Dedifferentiated amniotic fluid mesenchymal stem cell (primary cell): Measurements from ENCODE around the gene MYOM1.

Experiments
- DNase-seq: peaks from one replicate; pipeline ENCODE4 v3.0.0-alpha.2; 2016; ENCODE audit errors: extremely low spot score

The MYOM1 gene

GRCh38 chr18:3219631-3220335 is at the start of gene MYOM1:
TSS of gene MYOM1 (minus strand) at chr18:3219968. CDS start at chr18:3215223, 4,745 bp downstream.
- no peak for DNase-seq

DNA sequence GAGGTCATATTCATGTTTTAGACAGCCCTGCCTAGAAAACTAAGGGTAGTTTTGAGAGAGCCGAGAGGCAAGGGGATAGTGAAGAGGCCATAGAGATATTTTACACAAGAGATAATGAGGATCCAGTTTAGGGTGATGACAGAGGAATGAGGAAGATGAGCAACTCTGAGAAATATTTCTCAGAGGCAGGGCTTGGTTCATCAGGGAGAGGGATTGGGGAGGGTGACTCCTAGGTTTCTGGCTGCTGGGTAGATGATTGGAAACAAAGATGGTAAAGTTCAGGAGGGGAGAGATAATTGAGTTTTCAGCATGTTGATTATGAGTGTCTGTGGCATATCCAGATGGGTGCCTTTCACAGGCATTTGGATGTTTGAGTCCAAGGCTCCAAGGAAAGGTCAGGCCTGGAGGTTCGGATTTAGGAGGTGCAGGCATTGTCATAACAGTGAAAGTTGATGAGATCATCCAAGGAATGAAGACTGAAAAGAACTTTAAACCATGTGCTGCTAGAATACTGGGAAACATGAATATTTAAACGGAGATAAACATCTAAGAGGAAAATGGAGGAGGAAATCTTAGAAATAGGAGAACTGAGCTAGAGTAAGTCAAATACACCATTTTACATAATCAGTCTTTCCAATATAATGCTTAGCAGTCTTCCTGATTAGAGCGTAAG is 49.6 kb upstream of the MYOM1 start:
- no peak for DNase-seq

- no peak for DNase-seq
These were observed 48.5 kb upstream of the MYOM1 start for GRCh38 chr18:3268306-3268705.

- DNase-seq: no peak
These were observed 46.4 kb upstream of the MYOM1 start for GRCh38 chr18:3266062-3266608.

- no peak for DNase-seq
These were observed 45.8 kb upstream of the MYOM1 start for GRCh38 chr18:3265564-3266033.

- no peak for DNase-seq
These were observed 44.6 kb upstream of the MYOM1 start for GRCh38 chr18:3264362-3264761.

DNA sequence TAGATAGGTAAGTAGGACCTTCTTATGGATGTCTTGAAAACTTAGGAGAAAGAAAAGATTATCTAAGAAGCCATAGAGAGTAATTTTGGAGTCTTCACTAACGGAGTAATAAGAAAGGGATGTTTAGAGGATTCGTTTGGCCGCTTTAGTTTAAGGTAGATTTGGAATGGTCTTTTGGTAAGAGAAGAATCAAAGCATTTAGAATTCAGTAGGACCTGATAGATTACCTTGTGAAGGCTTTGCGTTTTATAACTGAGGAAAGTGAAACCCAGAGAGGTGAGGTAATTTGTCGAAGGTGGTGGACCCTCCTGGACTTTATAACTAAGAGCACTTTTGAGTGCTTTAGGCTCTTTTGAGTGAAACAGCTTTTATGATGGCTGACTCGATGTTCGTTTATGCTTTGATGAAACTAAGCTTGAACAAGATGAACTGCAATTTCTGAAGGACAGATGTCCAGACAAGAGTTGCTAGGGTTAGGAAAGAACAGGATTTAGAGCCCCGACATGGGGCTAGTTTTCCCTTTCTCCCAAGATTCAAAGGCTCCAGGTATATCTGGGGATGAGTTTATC is 43.4 kb upstream of the MYOM1 start:
- no peak for DNase-seq

DNA sequence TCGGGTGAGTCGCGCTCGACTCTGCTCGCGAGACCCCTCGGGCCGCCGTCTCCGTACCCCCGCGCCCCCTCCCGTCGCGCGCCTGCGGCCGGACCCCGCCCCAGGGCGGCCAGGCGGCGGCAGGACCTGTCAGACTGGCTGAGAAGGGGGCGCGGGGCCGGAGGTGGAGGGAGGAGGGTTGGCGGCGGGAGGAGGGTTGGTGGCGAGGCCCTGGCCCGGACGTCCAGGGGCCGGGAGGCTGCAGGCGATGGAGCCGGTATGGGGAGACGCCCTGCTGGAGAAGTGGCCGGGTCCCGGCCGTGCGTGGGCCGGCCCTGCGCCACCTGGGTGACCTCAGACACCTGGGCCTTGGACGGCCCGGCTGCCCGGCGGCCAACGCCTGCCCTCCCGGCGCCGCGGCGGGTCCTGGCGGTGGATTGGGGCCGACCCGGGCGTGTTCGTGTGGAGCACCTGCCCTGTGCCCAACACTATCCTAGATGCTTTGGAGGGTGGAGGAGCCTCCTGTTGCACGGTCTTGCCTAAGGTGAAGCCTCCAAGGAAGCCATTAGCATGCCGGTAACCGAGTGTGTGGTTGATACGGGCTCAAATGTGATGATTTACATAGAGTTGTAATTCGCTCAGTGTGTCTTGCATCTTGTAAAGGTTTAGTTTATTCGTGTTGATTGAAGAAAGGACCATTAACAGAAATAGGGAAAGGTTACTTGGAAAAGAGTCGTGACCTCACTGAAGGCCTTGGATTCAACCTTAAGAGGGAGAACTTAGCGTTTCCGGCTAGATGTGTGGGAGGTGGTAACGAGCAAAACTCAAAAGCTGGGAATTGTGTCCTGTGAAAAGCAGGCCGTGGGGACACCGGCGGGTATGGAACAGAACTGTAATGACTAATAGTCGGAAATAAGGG is 42.7 kb upstream of the MYOM1 start:
- DNase-seq: no peak

DNA sequence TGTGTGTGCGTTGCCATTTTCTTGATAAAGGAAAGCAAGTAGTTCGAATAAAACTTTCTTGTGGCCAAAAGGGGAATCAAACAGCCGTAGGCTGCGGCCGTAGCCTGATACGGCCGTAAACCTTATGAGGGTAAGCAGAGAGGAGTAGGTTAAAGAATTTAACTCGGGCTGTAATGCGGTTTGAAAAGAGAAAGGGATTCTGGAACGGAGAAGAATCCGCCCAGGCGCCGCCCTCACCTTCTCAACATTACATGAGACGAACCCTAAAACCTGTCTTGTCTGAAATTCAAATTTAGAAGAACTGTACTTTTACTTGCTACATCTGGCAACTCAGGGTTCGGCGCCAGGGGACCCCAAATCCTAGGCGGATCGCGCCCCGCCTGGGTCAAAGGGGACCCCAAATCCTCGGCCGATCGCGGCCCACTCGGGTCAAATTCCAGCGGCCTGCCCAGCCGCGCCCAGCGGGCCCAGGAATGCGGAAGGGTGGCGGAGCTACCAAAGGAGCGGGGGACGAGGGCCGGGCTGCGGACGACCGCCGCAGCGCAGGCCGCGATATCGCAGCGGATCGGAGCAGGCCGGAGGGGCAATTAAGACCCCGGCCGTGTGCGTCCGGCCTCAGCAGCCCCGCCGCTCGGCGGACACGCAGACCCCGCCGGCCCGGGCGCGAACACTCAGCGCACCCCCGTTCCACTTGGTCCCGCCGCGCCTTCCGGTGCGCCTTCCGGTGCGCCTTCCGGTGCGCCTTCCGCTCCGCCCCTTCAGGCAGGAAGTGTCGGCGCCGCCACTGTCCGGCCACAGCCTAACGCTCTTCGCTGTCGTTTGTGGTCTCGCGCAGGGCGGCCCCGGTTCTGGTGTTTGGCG is 41.8 kb upstream of the MYOM1 start, which contains the start of gene MYL12B:
Gene MYL12B (plus strand): TSS at position 761 of the 861 bp plus-strand sequence. CDS start 10,766 bp downstream, outside the sequence.
- DNase-seq: peak; percentile 64

GRCh38 chr18:3260995-3261372 is 41.2 kb upstream of the MYOM1 start:
- no peak for DNase-seq

- no peak for DNase-seq
These were observed 37.9 kb upstream of the MYOM1 start for GRCh38 chr18:3257627-3258120.

GRCh38 chr18:3256693-3257626 is 37.2 kb upstream of the MYOM1 start:
- DNase-seq: no peak

GRCh38 chr18:3255611-3256165 is 35.9 kb upstream of the MYOM1 start:
- DNase-seq: no peak

- no peak for DNase-seq
These were observed 35.0 kb upstream of the MYOM1 start for GRCh38 chr18:3254725-3255124.

DNA sequence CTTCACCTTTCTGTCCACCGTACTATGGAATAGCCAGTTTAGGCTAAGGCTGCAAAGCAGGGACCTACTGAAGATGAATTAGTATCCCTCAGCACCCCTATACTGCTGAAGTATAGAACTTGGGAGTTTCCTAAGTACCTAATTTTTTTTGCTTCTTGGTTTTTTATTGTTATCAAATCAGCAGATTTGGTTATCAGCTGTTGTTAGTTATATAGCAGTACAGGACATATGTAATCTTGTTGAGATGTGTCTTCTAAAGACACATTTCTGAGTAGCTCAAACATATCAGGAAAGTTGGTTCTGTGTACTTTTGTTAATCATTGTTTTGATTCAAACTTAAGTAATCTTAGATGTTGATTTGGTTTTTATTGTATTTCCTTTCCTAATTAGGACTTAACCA is 33.1 kb upstream of the MYOM1 start:
- no peak for DNase-seq

- no peak for DNase-seq
These were observed 32.2 kb upstream of the MYOM1 start for GRCh38 chr18:3251963-3252277.

DNA sequence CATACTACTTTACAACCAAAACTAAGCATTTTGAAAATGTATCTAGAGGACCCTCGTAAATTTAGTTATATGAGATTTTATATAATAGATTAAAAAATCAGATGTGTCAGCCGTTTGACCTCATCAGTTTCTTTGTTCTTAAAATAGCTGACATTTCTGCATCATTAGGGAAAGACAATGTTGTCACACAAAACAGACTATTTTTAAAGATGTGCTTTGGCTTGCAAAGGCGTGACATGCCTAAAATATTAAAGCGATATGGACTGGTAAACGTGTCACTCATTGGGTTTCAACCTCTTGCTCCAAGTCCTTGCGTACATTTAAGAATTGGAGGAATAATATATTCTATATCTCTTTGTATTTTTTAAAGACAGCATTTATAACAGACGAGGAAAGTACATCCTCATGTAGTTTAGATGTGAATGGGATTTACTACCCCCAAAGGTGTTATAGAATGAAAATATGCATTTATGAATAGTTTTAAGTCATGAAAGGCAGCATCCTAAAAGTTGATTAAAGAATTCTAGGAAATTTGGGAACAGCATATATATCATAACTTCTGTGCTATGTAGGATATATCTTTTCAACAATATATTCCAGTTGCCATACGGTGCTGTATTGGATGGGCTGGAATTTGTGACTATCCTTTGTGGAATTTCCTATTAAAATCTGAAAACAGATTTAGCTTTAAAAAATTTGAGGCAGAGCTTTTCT is 31.6 kb upstream of the MYOM1 start:
- DNase-seq: no peak
